Natural killer cell (primary cell): ENCODE data around the gene PLCD1. TPM values are rescaled to one million over a fixed set of nuclear protein-coding genes. Genes with fewer than 3 reads are reported as not detected.
"Not testable (repeated sequence)": the region's sequence is repeated elsewhere in the genome, so short reads cannot be mapped to it uniquely, and the experiment has no call there.

ENCODE experiments used
- ATAC-seq, 3 donors: fragments of 150-1000 bp in 2 of 3; fragments of 200-7000 bp in 1 of 3; cut with Tn5 transposase; 1 replicate in 1 of 3; 2 replicates in 2 of 3; pipeline ENCODE4 v1.10.0; 2021; ENCODE audit warnings: mild to moderate bottlenecking in 2 of 3, moderate library complexity in 2 of 3
- DNase-seq, 2 donors: peaks; one replicate each; pipeline versions ENCODE4 v3.0.0 to v3.0.0-alpha.2; 2013 to 2021; ENCODE audit warnings: mixed read lengths in 1 of 2
- H3K27ac ChIP-seq: one replicate; pipeline ENCODE4 v1.5.1; 2013; ENCODE audit warnings: mild to moderate bottlenecking, low read length
- H3K27me3 ChIP-seq: one replicate; pipeline ENCODE4 v1.6.1; 2013; ENCODE audit warnings: low read length; ENCODE audit not compliant: control insufficient read depth, insufficient read depth
- H3K36me3 ChIP-seq: one replicate; pipeline ENCODE4 v1.6.1; 2013; ENCODE audit warnings: low read length; ENCODE audit not compliant: control insufficient read depth, insufficient read depth
- H3K4me1 ChIP-seq: one replicate; pipeline ENCODE4 v1.6.1; 2013; ENCODE audit warnings: low read length; ENCODE audit not compliant: control insufficient read depth, insufficient read depth
- H3K4me3 ChIP-seq: one replicate; pipeline ENCODE4 v1.5.1; 2013; ENCODE audit warnings: low read length
- H3K9me3 ChIP-seq: one replicate; pipeline ENCODE4 v1.6.1; 2013; ENCODE audit warnings: low read length; ENCODE audit not compliant: control insufficient read depth, insufficient read depth
- H3K27ac Mint-ChIP-seq, 2 donors: one replicate each; pipeline ENCODE4 v1.8.0; 2022; ENCODE audit warnings: mild to moderate bottlenecking in 2 of 2, mixed read lengths in 2 of 2, moderate library complexity in 1 of 2
- H3K27me3 Mint-ChIP-seq, 2 donors: one replicate each; pipeline ENCODE4 v1.8.0; 2022; ENCODE audit warnings: low read depth in 2 of 2, mixed read lengths in 2 of 2
- H3K36me3 Mint-ChIP-seq: one replicate; pipeline ENCODE4 v1.8.0; 2022; ENCODE audit warnings: mixed read lengths
- H3K4me1 Mint-ChIP-seq, 2 donors: one replicate each; pipeline ENCODE4 v1.8.0; 2022; ENCODE audit warnings: mixed read lengths in 2 of 2
- H3K4me3 Mint-ChIP-seq: one replicate; pipeline ENCODE4 v1.8.0; 2022; ENCODE audit warnings: mild to moderate bottlenecking, moderate library complexity, mixed read lengths
- H3K9me3 Mint-ChIP-seq, 2 donors: one replicate each; pipeline ENCODE4 v1.8.0; 2022; ENCODE audit warnings: mixed read lengths in 2 of 2
- CTCF ChIP-seq: fragments of 200-600 bp; IDR thresholded peaks from one replicate; pipeline ENCODE4 v1.8.0; 2022; ENCODE audit warnings: antibody characterized with exemption
- WGBS: methylation state at CpG from one replicate; pipeline ENCODE4 v1.1.7; 2013; ENCODE audit warnings: missing lambda C conversion rate; ENCODE audit not compliant: insufficient coverage; 5-methylcytosine and 5-hydroxymethylcytosine counted together
- intact Hi-C: fragments of 100-400 bp; cut with micrococcal nuclease; formaldehyde crosslinking; loops from one replicate; pipeline ENCODE4 v1.14.2; 2022
- total RNA-seq, 4 donors: library from RNA; stranded (reverse); fragments of 120-200 nt in 1 of 4; gene quantifications; one replicate each; pipeline versions ENCODE4 v1.2.3 to v1.2.4, GENCODE V29; 2013 to 2022

The PLCD1 gene
- total RNA-seq, 3 donors from 2014 or later (not counting 1 experiment from before 2014, with no cell fraction given) = 27.7 to 38.1 (median 29.4) TPM

DNA sequence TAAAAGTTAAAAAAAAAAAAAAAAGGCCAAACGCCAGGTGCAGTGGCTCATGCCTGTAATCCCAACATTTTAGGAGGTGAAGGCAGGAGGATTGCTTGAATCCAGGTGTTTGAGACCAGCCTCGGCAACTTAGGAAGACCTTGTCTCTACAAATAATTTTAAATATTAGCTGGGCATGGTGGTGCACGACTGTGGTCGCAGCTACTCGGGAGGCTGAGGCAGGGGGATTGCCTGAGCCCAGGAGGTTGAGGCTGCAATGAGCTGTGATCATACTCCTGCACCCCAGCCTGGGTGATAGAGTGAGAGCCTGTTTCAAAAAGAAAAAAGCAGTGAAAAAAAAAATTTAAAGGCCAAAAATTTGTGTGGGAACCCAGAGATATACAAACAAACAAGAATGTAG, 6.8 kb upstream of the PLCD1 start:
- peaks cover 0 to 5% of the 10 kb centered on the region in 2 donors for H3K9me3 Mint-ChIP-seq
- intact Hi-C loops = no loop called here
- Histone ChIP-seq H3K36me3 (no peaks in the 10 kb centered on the region), H3K9me3 (no peaks in the 10 kb centered on the region), H3K27me3 (no peaks in the 10 kb centered on the region), H3K27ac (no peak overlapping the region), H3K4me3 (no peak overlapping the region), H3K4me1 (peaks cover 34% of the 10 kb centered on the region)
- H3K4me1 Mint-ChIP-seq = peaks cover 33 to 36% of the 10 kb centered on the region in 2 donors
- no peak for ATAC-seq
- peak overlapping the region in 1 of 2 donors; percentile 95 for H3K27ac Mint-ChIP-seq
- no peak overlapping the region for H3K4me3 Mint-ChIP-seq
- no peak for DNase-seq
- WGBS = 98% methylated on average over 4 of the region's 5 CpGs
- peaks cover 3 to 6% of the 10 kb centered on the region in 2 donors for H3K27me3 Mint-ChIP-seq
- H3K36me3 Mint-ChIP-seq = no peaks in the 10 kb centered on the region
- no peak for TF ChIP-seq CTCF

- Histone ChIP-seq H3K27me3 (peaks cover 10% of the 10 kb centered on the region), H3K4me1 (peaks cover 38% of the 10 kb centered on the region)
- 93% methylated on average over 9 of the region's 9 CpGs for WGBS
- H3K4me3 ChIP-seq, intact Hi-C loops, H3K36me3 Mint-ChIP-seq, H3K27ac ChIP-seq, H3K27ac Mint-ChIP-seq, H3K9me3 ChIP-seq, DNase-seq, H3K36me3 ChIP-seq, H3K4me3 Mint-ChIP-seq, ATAC-seq, H3K9me3 Mint-ChIP-seq: not testable (repeated sequence)
- Mint-ChIP-seq H3K4me1 (peaks cover 27 to 30% of the 10 kb centered on the region in 2 donors), H3K27me3 (peaks cover 8 to 12% of the 10 kb centered on the region in 2 donors)
Measured at GRCh38 chr3:38034335-38034734, 4.9 kb upstream of the PLCD1 start.

DNA sequence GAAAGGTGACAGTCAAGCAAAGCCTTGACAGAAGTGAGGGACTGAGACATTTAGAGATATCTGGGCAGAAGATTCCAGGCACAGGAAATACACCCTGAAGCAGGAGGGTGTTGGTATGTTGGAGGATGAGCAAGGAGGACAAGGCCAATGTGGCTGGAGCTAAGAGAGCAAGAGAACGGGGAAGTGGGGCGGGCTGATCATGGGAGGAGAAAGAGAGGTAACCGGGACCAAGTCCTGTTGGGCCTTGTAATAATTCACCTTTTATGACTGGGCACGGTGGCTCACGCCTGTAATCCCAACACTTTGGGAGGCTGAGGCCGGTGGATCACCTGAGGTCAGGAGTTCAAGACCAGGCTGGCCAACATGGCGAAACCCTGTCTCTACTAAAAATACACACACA, 4.1 kb upstream of the PLCD1 start:
- Histone ChIP-seq H3K4me1 (peaks cover 38% of the 10 kb centered on the region), H3K27me3 (peaks cover 17% of the 10 kb centered on the region)
- H3K27ac Mint-ChIP-seq, H3K9me3 ChIP-seq, DNase-seq, intact Hi-C loops, H3K4me3 Mint-ChIP-seq, H3K4me3 ChIP-seq, H3K27ac ChIP-seq, H3K36me3 ChIP-seq, H3K36me3 Mint-ChIP-seq, H3K9me3 Mint-ChIP-seq, ATAC-seq: not testable (repeated sequence)
- Mint-ChIP-seq H3K27me3 (peaks cover 9 to 13% of the 10 kb centered on the region in 2 donors), H3K4me1 (peaks cover 19 to 24% of the 10 kb centered on the region in 2 donors)
- 96% methylated on average over 6 of the region's 7 CpGs for WGBS

DNA sequence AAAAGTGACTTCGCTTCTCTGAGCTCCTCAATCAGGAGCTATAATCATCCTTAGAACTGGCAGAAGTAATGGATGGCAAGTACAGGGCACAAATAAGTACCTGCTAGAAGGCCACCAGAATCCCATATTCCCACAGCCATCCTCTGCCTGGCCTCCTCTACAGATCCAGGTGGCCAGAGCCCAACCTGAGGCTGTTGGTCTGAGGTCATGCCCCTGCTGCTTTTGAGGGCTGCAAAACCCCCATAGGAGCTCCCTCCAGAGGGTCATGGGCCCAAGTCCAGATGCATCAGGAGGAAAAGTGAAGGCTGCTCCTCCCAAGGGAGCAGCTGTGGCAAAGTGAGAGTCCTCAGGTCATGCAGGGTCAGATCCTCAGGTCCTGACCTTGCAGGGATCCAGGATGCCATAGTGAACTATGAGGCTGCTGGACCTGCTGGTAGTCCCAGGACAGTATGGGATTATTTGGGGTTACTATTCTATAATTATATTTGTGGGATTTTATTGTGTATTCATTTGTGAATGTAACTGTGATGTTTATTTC, 3.0 kb upstream of the PLCD1 start:
- H3K27me3 ChIP-seq = peaks cover 20% of the 10 kb centered on the region
- no peaks in the 10 kb centered on the region for H3K36me3 ChIP-seq
- TF ChIP-seq CTCF = no peak
- intact Hi-C loops = no loop called here
- no peaks in the 10 kb centered on the region for H3K9me3 ChIP-seq
- no peak overlapping the region for H3K27ac ChIP-seq
- DNase-seq = peak in 1 of 2 donors; percentile 1
- peaks cover 11 to 15% of the 10 kb centered on the region in 2 donors for H3K4me1 Mint-ChIP-seq
- 83% methylated on average over 1 of the region's 1 CpG for WGBS
- no peaks in the 10 kb centered on the region for H3K36me3 Mint-ChIP-seq
- H3K4me3 ChIP-seq = no peak overlapping the region
- ATAC-seq = no peak
- no peak overlapping the region for H3K27ac Mint-ChIP-seq
- no peak overlapping the region for H3K4me3 Mint-ChIP-seq
- peaks cover 14 to 18% of the 10 kb centered on the region in 2 donors for H3K27me3 Mint-ChIP-seq
- peaks cover 27% of the 10 kb centered on the region for H3K4me1 ChIP-seq
- no peaks in the 10 kb centered on the region for H3K9me3 Mint-ChIP-seq
